ENCODE results near the gene C1QB. TPM values are rescaled to one million over a fixed set of nuclear protein-coding genes. Genes with fewer than 3 reads are reported as not detected.
A peak's percentile ranks its signal among the peaks of the same experiment; 100 is the strongest.

C1QB gene
- total and polyA plus RNA-seq, 2 experiments from 2014 or later: not detected

DNA sequence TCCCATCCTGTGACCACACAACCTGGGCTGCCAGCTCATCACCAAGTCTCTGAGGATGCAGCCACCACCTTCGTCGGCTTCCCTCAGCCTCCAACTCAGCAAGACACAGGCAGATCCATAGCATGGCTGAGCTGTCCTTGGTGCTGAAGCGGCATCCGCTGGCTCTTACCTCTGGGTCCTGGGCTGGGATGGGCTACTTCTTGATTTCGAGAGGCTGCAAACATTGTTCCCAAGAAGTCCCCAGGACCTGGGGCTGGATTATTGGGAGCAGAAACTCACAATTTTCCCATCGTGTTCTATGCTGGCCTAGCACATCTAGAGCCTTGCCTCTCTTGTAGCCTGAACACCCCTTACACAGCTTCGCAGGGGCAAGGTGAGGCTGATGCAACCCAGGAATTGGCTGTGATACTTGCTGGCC lies 41.5 kb upstream of the C1QB start:
- Histone ChIP-seq H3K9me3 (ENCODE audit: low read depth) (no peaks in the 10 kb centered on the region), H3K4me3 (no peak overlapping the region), H3K27ac (no peak overlapping the region), H3K27me3 (peaks cover 70% of the 10 kb centered on the region), H3K36me3 (no peaks in the 10 kb centered on the region), H3K4me1 (ENCODE audit: low read depth) (no peaks in the 10 kb centered on the region)
- TF ChIP-seq, protein P1, sequence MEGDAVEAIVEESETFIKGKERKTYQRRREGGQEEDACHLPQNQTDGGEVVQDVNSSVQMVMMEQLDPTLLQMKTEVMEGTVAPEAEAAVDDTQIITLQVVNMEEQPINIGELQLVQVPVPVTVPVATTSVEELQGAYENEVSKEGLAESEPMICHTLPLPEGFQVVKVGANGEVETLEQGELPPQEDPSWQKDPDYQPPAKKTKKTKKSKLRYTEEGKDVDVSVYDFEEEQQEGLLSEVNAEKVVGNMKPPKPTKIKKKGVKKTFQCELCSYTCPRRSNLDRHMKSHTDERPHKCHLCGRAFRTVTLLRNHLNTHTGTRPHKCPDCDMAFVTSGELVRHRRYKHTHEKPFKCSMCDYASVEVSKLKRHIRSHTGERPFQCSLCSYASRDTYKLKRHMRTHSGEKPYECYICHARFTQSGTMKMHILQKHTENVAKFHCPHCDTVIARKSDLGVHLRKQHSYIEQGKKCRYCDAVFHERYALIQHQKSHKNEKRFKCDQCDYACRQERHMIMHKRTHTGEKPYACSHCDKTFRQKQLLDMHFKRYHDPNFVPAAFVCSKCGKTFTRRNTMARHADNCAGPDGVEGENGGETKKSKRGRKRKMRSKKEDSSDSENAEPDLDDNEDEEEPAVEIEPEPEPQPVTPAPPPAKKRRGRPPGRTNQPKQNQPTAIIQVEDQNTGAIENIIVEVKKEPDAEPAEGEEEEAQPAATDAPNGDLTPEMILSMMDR (IDR thresholded peaks at IDR 0.05; ENCODE audit: low read depth, low read length): no peak
- peak; percentile 76 to 90 for DNase-seq (ENCODE audit: low read depth in 1 of 2, low spot score in 1 of 2)

DNA sequence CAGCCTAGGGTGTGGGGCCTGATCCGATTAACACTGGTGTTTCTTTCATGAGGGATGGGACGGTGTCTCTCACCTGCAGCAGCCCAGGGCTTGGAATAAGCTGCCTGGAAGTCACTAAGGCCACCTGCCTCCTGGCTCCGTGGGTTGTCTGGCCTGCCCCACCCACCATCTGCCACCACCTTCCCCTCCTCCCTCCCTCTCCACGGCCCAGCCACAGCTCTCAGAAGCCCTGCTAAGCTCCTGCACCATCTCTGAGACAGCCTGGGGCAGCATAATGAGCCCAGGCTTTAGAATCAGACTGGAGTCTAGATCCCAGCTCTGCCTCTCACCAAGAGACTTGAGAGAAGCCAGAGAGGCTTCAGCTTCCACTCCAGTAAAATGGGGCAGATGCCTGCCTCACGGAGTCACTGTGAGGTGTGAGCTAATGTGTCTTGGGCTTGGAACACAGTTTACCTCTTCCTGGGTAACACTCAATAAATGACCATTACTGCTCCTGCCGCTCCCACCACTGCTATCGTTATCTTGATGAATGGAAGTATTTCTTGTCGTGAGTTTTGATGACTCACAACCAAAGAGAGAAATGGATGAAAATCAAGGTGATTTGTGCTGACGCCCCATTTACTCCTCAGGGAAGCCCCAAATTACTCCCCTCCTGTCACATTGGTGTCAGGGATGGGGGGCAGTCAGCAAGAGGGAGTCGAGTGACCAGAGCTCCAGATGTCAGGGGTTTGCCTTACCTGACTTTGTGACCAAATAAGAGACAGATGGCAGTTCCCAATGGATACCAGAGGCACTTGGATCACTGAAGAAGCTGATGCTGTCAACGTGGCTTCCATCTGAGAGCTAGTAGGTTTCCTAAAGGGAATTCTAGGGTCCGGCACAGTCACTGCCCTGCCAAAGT lies 40.1 kb upstream of the C1QB start:
- Histone ChIP-seq H3K4me3 (no peak overlapping the region), H3K4me1 (ENCODE audit: low read depth) (no peaks in the 10 kb centered on the region), H3K27ac (no peak overlapping the region), H3K9me3 (ENCODE audit: low read depth) (no peaks in the 10 kb centered on the region), H3K36me3 (no peaks in the 10 kb centered on the region), H3K27me3 (peaks cover 60% of the 10 kb centered on the region)
- TF ChIP-seq, protein P1 (IDR thresholded peaks at IDR 0.05; ENCODE audit: low read depth, low read length): no peak
- DNase-seq (ENCODE audit: low read depth in 1 of 2, low spot score in 1 of 2): no peak

- H3K27me3 ChIP-seq: peaks cover 56% of the 10 kb centered on the region
- no peak overlapping the region for H3K27ac ChIP-seq
- DNase-seq (ENCODE audit: low read depth in 1 of 2, low spot score in 1 of 2): no peak
These were observed 39.5 kb upstream of the C1QB start for GRCh38 chr1:22613572-22613918.

GRCh38 chr1:22613951-22614350 lies 39.1 kb upstream of the C1QB start:
- no peaks in the 10 kb centered on the region for H3K9me3 ChIP-seq (ENCODE audit: low read depth)
- no peaks in the 10 kb centered on the region for H3K36me3 ChIP-seq
- peaks cover 52% of the 10 kb centered on the region for H3K27me3 ChIP-seq
- no peak for DNase-seq (ENCODE audit: low read depth in 1 of 2, low spot score in 1 of 2)
- no peaks in the 10 kb centered on the region for H3K4me1 ChIP-seq (ENCODE audit: low read depth)
- TF ChIP-seq, protein P1 (IDR thresholded peaks at IDR 0.05; ENCODE audit: low read depth, low read length): no peak
- no peak overlapping the region for H3K4me3 ChIP-seq
- H3K27ac ChIP-seq: no peak overlapping the region

More at GRCh38 chr1:22613572-22613918, 39.5 kb upstream of the C1QB start:
- no peak overlapping the region for H3K4me3 ChIP-seq
- H3K4me1 ChIP-seq (ENCODE audit: low read depth): no peaks in the 10 kb centered on the region
- H3K9me3 ChIP-seq (ENCODE audit: low read depth): no peaks in the 10 kb centered on the region
- no peaks in the 10 kb centered on the region for H3K36me3 ChIP-seq
- TF ChIP-seq, protein P1 (IDR thresholded peaks at IDR 0.05; ENCODE audit: low read depth, low read length): no peak

- no peak overlapping the region for H3K27ac ChIP-seq
- H3K9me3 ChIP-seq (ENCODE audit: low read depth): no peaks in the 10 kb centered on the region
- peaks cover 39% of the 10 kb centered on the region for H3K27me3 ChIP-seq
- H3K4me1 ChIP-seq (ENCODE audit: low read depth): no peaks in the 10 kb centered on the region
- no peaks in the 10 kb centered on the region for H3K36me3 ChIP-seq
- TF ChIP-seq, protein P1 (IDR thresholded peaks at IDR 0.05; ENCODE audit: low read depth, low read length): no peak
- no peak overlapping the region for H3K4me3 ChIP-seq
- DNase-seq (ENCODE audit: low read depth in 1 of 2, low spot score in 1 of 2): no peak
These were observed 37.1 kb upstream of the C1QB start for GRCh38 chr1:22615886-22616285.

Measured in cardiac muscle cell (in vitro differentiated cells and primary cell).